HG02840 (cell line): Measurements from ENCODE around the gene CLK3.

Source experiments
- ATAC-seq: cut with Tn5 transposase; IDR thresholded peaks from one replicate; pipeline ENCODE4 v1.9.1; 2021; ENCODE audit warnings: mild to moderate bottlenecking, moderate library complexity, moderate number of reproducible peaks; ENCODE audit not compliant: unreplicated experiment, low FRiP score

CLK3 gene

DNA sequence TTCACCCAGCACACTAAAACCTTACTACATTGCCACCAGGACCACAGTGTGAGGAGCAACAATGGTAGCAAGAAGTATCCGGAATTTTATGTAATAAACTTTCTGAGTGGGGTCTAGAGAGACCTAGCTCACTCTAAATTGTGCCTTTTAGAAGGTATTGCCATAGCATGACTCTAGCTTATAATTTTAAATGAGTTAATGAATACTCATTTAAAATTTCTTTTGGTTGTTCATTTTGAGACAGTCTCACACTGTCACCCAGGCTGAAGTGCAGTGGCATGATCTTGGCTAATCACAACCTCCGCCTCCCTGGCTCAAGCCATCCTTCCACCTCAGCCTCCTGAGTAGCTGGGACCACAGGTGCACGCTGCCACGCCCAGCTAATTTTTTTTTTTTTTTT is 54.0 kb downstream of the CLK3 start:
- ATAC-seq: no peak

DNA sequence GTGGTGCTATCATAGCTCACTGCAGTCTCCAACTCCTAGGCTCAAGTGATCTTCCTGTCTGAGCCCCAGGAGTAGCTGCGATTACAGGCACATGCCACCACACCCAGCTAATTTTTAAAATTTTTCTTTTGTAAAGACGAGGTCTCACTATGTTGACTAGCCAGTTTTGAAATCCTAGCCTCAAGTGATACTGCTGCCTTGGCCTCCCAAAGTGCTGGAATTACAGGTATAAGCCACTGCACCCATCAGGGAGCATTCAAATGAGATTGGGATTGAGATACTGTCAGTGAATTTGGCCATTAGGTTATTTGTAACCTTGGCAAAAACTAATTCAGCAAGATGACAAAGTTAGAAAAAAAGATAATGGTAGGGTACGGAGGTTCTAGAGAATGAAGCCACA is 58.5 kb downstream of the CLK3 start:
- no peak for ATAC-seq

DNA sequence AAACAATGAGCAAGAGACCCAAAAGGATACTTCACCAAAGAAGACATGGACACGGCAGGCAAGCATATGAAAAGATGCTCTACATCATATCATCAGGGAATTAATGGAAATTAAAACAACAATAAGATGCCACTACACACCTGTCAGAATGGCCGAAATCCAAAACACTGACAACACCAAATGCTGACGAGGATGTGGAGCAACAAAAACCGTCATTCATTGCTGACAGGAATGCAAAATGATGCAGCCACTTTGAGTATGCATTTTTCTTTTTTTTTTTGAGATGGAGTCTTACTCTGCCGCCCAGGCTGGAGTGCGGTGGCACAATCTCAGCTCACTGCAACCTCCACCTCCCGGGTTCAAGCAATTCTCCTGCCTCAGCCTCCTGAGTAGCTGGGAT is 61.2 kb downstream of the CLK3 start:
- ATAC-seq: no peak
